Fibroblast of mammary gland (primary cell): ENCODE measurements around the gene INTS4.
"Not testable (repeated sequence)": the region's sequence is repeated elsewhere in the genome, so short reads cannot be mapped to it uniquely, and the experiment has no call there.

Source experiments
- DNase-seq: peaks from one replicate; pipeline ENCODE4 v3.0.0-alpha.2; 2010; ENCODE audit warnings: low read depth
- H3K4me3 ChIP-seq: 2 replicates; pipeline ENCODE4 v1.5.1; 2011; ENCODE audit warnings: low read depth, mild to moderate bottlenecking, low read length, moderate library complexity; ENCODE audit not compliant: control insufficient read depth
- TF ChIP-seq, protein P1 (sequence below): conservative IDR thresholded peaks from 2 replicates; pipeline ENCODE4 v1.5.1; 2011; ENCODE audit warnings: low read depth, low read length, inconsistent platforms; ENCODE audit not compliant: control insufficient read depth, insufficient read depth

The INTS4 gene, protein sequence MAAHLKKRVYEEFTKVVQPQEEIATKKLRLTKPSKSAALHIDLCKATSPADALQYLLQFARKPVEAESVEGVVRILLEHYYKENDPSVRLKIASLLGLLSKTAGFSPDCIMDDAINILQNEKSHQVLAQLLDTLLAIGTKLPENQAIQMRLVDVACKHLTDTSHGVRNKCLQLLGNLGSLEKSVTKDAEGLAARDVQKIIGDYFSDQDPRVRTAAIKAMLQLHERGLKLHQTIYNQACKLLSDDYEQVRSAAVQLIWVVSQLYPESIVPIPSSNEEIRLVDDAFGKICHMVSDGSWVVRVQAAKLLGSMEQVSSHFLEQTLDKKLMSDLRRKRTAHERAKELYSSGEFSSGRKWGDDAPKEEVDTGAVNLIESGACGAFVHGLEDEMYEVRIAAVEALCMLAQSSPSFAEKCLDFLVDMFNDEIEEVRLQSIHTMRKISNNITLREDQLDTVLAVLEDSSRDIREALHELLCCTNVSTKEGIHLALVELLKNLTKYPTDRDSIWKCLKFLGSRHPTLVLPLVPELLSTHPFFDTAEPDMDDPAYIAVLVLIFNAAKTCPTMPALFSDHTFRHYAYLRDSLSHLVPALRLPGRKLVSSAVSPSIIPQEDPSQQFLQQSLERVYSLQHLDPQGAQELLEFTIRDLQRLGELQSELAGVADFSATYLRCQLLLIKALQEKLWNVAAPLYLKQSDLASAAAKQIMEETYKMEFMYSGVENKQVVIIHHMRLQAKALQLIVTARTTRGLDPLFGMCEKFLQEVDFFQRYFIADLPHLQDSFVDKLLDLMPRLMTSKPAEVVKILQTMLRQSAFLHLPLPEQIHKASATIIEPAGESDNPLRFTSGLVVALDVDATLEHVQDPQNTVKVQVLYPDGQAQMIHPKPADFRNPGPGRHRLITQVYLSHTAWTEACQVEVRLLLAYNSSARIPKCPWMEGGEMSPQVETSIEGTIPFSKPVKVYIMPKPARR

DNA sequence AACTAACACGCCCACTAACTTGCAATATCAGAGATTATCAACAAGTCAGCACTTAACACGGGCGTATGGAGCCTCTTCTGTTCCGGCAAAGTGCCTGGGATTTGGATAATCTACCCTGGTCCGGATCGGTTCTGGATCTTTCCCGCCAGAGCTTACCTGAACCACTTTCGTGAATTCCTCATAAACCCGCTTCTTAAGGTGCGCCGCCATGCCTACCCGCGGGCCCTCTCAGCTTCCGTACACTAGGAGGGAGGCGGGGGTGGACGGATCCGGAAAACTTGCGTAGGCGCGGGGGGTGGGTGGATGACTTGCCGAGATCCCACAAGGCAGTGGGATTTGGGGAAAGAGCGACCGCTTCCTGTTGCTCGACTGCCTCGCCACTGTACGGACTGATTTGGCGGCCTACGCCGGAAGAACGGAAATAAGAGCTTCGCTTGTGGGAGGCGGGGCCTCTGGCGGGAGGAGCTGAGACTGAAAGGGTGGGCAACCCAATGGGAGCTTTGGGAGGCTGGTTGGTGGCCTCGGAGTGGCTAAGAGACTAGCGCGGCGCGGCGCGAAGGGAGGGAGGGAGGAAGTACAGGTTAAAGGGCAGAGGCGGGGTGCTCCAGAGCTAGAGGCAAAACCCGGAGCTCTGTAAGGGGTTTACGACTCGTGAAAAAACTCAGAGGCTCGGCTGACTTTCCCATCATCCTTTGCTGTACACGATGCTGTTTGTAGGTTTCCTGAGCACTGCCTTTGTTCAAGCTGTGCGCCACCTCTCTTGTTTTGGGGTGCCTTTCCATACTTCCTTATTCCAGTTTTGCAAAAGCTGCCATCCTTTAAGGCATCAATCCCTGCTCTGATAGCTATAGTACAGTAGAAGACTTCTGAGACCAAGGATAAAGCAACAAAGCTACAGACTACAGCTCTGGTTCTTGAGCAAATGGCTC is at the start of gene INTS4:
INTS4 (minus strand) TSS at position 235 of the 929 bp plus-strand sequence; CDS start at position 210, 25 bp downstream.
- TF ChIP-seq, protein P1, sequence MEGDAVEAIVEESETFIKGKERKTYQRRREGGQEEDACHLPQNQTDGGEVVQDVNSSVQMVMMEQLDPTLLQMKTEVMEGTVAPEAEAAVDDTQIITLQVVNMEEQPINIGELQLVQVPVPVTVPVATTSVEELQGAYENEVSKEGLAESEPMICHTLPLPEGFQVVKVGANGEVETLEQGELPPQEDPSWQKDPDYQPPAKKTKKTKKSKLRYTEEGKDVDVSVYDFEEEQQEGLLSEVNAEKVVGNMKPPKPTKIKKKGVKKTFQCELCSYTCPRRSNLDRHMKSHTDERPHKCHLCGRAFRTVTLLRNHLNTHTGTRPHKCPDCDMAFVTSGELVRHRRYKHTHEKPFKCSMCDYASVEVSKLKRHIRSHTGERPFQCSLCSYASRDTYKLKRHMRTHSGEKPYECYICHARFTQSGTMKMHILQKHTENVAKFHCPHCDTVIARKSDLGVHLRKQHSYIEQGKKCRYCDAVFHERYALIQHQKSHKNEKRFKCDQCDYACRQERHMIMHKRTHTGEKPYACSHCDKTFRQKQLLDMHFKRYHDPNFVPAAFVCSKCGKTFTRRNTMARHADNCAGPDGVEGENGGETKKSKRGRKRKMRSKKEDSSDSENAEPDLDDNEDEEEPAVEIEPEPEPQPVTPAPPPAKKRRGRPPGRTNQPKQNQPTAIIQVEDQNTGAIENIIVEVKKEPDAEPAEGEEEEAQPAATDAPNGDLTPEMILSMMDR: no peak

DNA sequence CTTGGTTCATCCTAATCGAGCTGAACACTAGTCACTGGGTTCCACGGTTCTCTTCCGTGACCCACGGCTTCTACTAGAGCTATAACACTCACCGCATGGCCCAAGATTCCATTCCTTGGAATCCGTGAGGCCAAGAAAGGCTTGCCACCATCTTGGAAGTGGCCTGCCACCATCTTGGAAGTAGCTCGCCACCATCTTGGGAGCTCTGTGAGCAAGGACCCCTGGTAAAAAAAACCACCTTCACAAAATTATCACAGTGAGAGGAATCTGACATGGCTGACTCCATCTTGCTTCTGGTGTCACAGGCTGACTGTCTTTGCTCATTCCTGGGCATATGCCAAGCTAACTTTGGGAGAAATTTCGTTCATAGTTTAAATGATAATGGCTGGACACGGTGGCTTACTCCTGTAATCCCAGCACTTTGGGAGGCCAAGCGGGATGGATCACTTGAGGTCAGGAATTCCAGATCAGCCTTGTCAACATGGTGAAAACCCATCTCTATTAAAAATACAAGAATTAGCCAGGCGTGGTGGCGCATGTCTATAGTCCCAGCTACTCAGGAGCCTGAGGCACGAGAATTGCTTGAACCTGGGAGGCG is 47.5 kb upstream of the INTS4 start:
- H3K4me3 ChIP-seq: no peak overlapping the region
- TF ChIP-seq, protein P1: no peak
- DNase-seq: no peak

More for the DNA sequence above, at the start of gene INTS4:
- peak; percentile 100 for DNase-seq
- peak within 1 kb of the TSS; percentile 99 for H3K4me3 ChIP-seq

DNA sequence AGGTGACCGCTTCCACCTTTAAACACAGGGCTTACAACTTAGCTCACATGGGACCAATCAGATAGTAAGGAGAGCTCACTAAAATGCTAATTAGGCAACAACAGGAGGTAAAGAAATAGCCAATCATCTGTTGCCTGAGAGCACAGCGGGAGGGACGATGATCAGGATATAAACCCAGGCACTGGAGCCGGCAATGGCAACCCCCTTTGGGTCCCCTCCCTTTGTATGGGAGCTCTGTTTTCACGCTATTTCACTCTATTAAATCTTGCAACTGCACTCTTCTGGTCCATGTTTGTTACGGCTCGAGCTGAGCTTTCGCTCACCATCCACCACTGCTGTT is 46.9 kb upstream of the INTS4 start:
- not testable (repeated sequence) for H3K4me3 ChIP-seq, DNase-seq

DNA sequence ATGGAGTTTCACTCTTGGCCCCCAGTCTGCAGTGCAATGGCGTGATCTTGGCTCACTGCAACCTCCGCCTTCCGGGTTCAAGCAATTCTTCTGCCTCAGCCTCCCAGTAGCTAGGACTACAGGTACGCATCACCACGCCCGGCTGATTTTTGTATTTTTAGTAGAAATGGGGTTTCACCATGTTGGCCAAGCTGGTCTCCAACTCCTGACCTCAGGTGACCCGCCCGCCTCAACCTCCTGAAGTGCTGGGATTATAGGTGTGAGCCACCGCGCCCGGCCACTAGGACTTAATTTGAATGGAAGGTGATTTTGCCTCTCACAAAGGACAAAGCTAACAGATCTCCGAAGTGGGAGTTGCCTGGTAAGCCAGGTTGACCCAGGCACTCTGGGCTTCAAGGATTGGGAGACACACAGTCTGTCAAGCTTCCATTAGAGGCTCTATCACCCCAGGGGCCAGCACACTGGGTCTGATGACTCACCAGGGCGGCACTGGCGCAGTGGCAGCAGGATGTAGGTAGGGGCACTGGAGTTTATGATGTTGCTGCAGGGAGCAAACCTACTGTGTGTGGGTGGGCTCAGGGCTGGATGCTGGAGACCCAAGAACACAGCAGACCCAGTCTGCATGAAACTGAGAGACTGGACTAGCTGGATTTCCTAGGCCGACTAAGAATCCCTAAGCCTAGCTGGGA is 46.4 kb upstream of the INTS4 start:
- TF ChIP-seq, protein P1: no peak
- peak; percentile 32 for DNase-seq
- H3K4me3 ChIP-seq: no peak overlapping the region

DNA sequence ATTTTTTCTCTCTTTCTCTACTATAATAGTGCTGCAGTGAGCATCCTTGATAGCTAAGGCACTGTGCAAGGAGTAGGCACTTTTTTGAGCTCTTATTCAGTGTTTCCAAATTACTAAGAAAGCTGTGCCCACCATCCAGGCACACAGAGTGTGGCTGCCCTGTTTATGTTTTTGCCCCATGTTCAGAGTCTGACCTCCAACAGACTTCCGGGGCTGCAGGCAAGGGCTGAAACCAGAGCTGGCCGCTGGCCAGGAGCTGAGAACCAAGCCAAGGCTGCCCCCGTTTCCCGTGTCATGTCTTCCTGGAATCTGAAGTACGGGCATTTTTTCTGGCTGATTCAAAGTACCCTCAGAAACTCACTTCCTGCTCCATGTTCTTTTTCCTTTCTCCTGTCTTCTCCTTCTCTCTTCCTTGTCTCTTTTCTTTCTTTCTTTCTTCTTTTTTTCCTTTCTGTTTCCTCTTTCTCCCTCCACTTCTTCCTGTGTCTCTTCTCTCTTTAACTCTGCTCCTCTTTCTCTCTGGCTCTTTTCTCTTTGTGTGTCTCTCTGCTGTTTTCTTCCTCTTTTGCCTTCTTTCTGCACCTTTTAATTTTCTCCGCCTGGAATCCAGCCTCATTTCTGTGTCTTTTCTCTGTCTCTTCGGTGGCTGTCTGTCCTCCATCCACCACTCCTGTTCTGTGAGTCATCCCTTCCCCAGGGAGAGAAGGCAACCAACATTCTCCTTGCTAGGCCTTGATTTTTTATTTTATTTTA is 45.6 kb upstream of the INTS4 start:
- TF ChIP-seq, protein P1: no peak
- peak; percentile 85 for DNase-seq
- H3K4me3 ChIP-seq: peak overlapping the region; percentile 23
